Lower leg skin (tissue), 4 donors: ENCODE results near the gene PDXDC1. TPM values are rescaled to one million over a fixed set of nuclear protein-coding genes. Genes with fewer than 3 reads are reported as not detected.
"Not testable (repeated sequence)": the region's sequence is repeated elsewhere in the genome, so short reads cannot be mapped to it uniquely, and the experiment has no call there.

ENCODE experiments used
- DNase-seq, 2 donors: peaks; one replicate each; pipeline ENCODE4 v3.0.0-alpha.2; 2019; ENCODE audit warnings: low spot score in 2 of 2
- H3K4me3 ChIP-seq: fragments of 200-600 bp; sonication (generic); 2 replicates; pipeline ENCODE4 v1.5.1; 2017; ENCODE audit warnings: mild to moderate bottlenecking, low read depth; ENCODE audit not compliant: poor library complexity, severe bottlenecking
- CTCF ChIP-seq, 3 donors: fragments of 450-650 bp; IDR thresholded peaks; one replicate each; pipeline ENCODE4 v1.5.1; 2016; ENCODE audit warnings: antibody characterized with exemption in 3 of 3, mild to moderate bottlenecking in 3 of 3, moderate library complexity in 2 of 3
- POLR2A ChIP-seq, 2 donors: fragments of 450-650 bp; IDR thresholded peaks; one replicate each; pipeline ENCODE4 v1.6.1; 2016 to 2017; ENCODE audit warnings: antibody characterized with exemption in 2 of 2, mild to moderate bottlenecking in 1 of 2, moderate library complexity in 1 of 2
- WGBS, 2 donors: methylation state at CpG; one replicate each; pipeline ENCODE4 v1.1.5; 2018; 5-methylcytosine and 5-hydroxymethylcytosine counted together
- intact Hi-C: fragments of 100-400 bp; cut with DNase I; formaldehyde crosslinking; loops from one replicate; pipeline ENCODE4 v1.15.0; 2023; ENCODE audit warnings: low total_unique reads
- total RNA-seq, 4 donors: library from RNA; depleted of rRNA; stranded (reverse); fragments of >200 nt; gene quantifications; one replicate each; pipeline ENCODE4 v1.1.0, GENCODE V29; 2016

Gene PDXDC1
- total RNA-seq, 4 donors from 2014 or later, result 38.2 to 63.0 (median 50.1) TPM

DNA sequence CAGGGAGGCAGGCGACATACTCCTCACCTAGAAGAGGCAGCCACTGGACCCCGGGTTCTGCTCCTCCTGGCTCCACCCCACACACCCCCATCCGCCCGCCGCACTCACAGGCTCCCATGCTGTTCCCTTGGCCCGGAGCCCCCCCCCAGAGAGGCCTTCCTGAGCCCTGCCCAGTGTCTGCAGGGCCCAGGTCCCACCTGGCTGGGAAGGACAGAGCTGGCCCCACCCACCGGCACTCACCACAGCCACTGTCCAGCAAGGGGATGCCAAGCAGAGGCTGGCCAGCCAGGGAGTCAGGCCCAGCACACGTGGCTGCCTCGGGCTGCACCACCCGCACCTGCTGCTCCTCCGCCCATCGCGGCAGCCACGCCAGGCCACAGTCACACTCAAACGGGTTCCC, 162.7 kb downstream of the PDXDC1 start:
- DNase-seq, H3K4me3 ChIP-seq, intact Hi-C loops: not testable (repeated sequence)
- 60% methylated on average over 1 of the region's 15 CpGs; no CpG with 5 or more reads in 1 of the 2 donors for WGBS, 2 donors

DNA sequence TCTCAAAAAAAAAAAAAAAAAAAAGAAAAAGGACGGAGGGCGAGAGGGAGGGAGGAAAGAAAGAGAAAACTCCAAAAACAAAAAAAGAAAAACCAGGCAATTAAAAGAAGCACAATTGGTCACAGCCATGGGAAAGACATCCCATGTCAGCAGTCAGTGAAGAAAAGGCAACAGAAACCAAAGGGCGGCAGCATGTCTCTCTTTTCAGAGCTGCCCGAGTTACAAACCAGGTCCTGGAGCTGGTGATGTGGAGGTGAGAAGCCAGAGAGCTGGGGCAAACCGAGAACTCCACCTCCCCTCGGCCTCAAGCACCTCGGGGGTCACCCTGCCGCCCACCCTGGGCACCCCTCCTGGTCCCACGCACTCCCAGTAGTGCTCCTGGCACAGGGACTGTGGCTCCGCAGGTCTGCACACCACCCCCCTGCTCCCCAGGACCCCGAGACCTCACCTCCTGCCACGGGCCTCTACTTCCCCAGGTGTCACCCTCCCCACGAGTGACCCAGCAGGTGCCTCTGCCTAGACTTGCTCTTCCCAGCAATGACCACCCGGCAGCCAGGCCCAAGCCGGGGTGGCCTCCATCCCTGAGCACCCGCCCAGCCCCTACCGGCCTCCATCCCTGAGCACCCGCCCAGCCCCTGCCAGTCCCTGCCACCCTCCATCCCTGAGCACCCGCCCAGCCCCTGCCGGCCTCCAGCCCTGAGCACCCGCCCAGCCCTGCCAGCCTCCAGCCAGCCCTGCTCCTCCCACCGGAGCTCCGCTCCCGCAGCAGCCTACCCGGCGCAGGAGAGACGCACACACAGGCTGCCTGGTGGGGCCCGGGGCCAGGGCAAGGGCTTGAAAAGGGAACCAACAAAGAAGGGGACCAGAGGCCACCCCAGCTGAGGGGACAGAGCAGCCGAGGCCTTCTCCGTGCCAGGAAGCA, 165.9 kb downstream of the PDXDC1 start:
- intact Hi-C loops, H3K4me3 ChIP-seq: not testable (repeated sequence)
- peak in 1 of 2 donors; percentile 87 for DNase-seq
- WGBS, 2 donors, result 37 to 49% methylated on average over 21 to 26 of the region's 30 CpGs

- peak in 1 of 2 donors; percentile 82 for DNase-seq
- intact Hi-C loops, result no loop called here
- 50 to 58% methylated on average over 10 to 11 of the region's 15 CpGs for WGBS, 2 donors
- TF ChIP-seq POLR2A (IDR thresholded peaks at IDR 0.05) (no peak), CTCF (IDR thresholded peaks at IDR 0.05) (no peak)
- no peak overlapping the region for H3K4me3 ChIP-seq
Observed at GRCh38 chr16:15141586-15141985, 166.8 kb downstream of the PDXDC1 start.

GRCh38 chr16:15142107-15142890, 167.5 kb downstream of the PDXDC1 start:
- WGBS, 2 donors, result 15% methylated on average over 4 of the region's 27 CpGs; no CpG with 5 or more reads in 1 of the 2 donors
- intact Hi-C loops, H3K4me3 ChIP-seq: not testable (repeated sequence)
- peak in 1 of 2 donors; percentile 85 for DNase-seq

GRCh38 chr16:15142891-15143600, 168.2 kb downstream of the PDXDC1 start:
- H3K4me3 ChIP-seq, intact Hi-C loops: not testable (repeated sequence)
- peak in 1 of 2 donors; percentile 76 for DNase-seq
- WGBS, 2 donors, result no CpG with 5 or more reads among the region's 26 CpGs

DNA sequence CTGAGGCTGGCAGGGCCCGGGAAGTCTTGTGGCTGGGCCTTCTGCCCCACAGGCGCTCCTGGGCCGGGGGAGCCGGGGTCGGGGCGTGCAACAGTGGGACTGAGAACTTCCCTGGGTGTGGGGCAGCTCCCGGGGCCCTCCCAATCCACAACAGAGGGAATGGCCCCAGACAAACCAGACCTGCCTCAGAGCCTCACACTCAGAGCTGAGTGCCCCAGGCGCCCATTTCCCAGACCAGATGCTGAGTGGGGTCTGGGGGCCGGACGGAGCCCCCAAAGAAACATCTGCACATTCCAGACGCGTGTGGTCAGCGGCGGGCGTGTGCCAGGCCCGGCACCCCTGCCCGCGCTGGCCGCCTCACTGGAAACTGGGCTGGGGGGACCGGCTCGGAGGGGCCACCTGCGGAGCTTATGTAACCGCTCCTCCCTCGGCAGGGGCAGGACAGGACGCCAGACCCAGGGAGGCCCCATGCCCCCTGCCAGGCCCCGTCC, 168.8 kb downstream of the PDXDC1 start:
- DNase-seq, H3K4me3 ChIP-seq, intact Hi-C loops: not testable (repeated sequence)
- WGBS, 2 donors, result 20 to 45% methylated on average over 5 to 14 of the region's 26 CpGs

GRCh38 chr16:15144092-15144631, 169.3 kb downstream of the PDXDC1 start:
- 11 to 12% methylated on average over 8 to 16 of the region's 22 CpGs for WGBS, 2 donors
- intact Hi-C loops, DNase-seq, H3K4me3 ChIP-seq: not testable (repeated sequence)

- WGBS, 2 donors, result 35 to 39% methylated on average over 13 to 18 of the region's 20 CpGs
- intact Hi-C loops, H3K4me3 ChIP-seq: not testable (repeated sequence)
- peak in 1 of 2 donors; percentile 84 for DNase-seq
Observed at GRCh38 chr16:15144781-15145417, 170.1 kb downstream of the PDXDC1 start.

- 22 to 50% methylated on average over 6 to 26 of the region's 35 CpGs for WGBS, 2 donors
- intact Hi-C loops, H3K4me3 ChIP-seq, DNase-seq: not testable (repeated sequence)
Observed at GRCh38 chr16:15145418-15146263, 170.8 kb downstream of the PDXDC1 start.

DNA sequence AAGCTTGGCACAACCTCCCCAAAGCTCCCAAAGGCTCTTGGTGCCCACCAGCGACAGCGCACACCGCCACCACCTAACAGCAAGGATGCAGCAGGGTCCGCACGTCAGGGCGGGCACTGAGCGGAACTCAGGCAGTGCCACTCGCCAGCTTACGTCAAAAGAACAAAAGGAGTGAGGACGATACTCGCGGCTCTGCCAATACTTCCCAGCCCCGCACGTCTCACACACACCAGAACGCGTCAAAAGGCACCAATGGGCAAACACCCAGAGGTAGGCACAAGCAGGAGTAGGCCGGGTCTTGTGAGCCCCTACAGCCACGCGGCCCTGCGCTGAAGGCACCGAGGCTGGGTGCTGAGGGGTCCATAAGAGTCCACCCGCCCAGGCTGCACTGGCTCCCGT, 171.4 kb downstream of the PDXDC1 start:
- H3K4me3 ChIP-seq, intact Hi-C loops: not testable (repeated sequence)
- DNase-seq, result peak in 1 of 2 donors; percentile 77
- WGBS, 2 donors, result 54 to 67% methylated on average over 11 to 23 of the region's 23 CpGs

GRCh38 chr16:15148831-15149230, 174.0 kb downstream of the PDXDC1 start:
- H3K4me3 ChIP-seq, intact Hi-C loops: not testable (repeated sequence)
- peak in 1 of 2 donors; percentile 32 for DNase-seq
- 49 to 67% methylated on average over 10 to 19 of the region's 19 CpGs for WGBS, 2 donors

DNA sequence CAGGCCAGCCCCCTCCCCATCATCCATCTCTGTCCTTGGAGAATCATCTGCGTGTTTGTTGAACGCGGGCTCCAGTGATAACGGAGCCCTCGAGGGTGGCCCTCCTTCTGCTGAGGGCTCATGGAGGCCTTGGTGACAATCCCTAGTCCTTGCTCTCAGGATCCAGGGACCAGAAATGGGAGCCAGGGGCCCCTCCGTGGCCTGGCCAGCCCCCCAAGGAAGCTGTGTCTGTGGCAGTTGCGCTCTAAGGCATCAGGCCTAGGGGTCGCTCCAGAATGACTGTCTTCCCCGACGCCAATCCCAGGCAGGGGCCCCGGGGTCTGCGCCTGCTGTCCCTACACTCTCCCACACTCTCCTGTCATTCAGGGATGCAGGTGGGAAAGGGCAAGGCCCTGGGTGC, 174.4 kb downstream of the PDXDC1 start:
- DNase-seq, result peak in 1 of 2 donors; percentile 54
- WGBS, 2 donors, result 72 to 78% methylated on average over 11 to 12 of the region's 12 CpGs
- H3K4me3 ChIP-seq, intact Hi-C loops: not testable (repeated sequence)
